Stimulated activated CD8-positive, alpha-beta memory T cell treated with anti-CD3 and anti-CD28 coated beads, Interleukin-7, amount 100 ng/mL, for 24 hours (primary cell): ENCODE measurements around the gene CASP8.
A peak's percentile ranks its signal among the peaks of the same experiment; 100 is the strongest.

Experiments used
- DNase-seq: peaks from one replicate; pipeline ENCODE4 v3.0.0-alpha.2; 2020; ENCODE audit warnings: low read depth

The CASP8 gene

GRCh38 chr2:201242571-201243277 is 17.6 kb upstream of the CASP8 start:
- no peak for DNase-seq

- no peak for DNase-seq
These were observed 15.5 kb upstream of the CASP8 start for GRCh38 chr2:201244829-201245228.

GRCh38 chr2:201246280-201246679 is 14.1 kb upstream of the CASP8 start:
- no peak for DNase-seq

GRCh38 chr2:201248288-201248844 is 12.0 kb upstream of the CASP8 start:
- no peak for DNase-seq

- DNase-seq: no peak
These were observed 10.4 kb upstream of the CASP8 start for GRCh38 chr2:201249889-201250288.

GRCh38 chr2:201250741-201251140 is 9.6 kb upstream of the CASP8 start:
- no peak for DNase-seq

- DNase-seq: no peak
These were observed 6.1 kb upstream of the CASP8 start for GRCh38 chr2:201254081-201254730.

- no peak for DNase-seq
These were observed 4.8 kb upstream of the CASP8 start for GRCh38 chr2:201255408-201256033.

- DNase-seq: no peak
These were observed 4.3 kb upstream of the CASP8 start for GRCh38 chr2:201256082-201256481.

- no peak for DNase-seq
These were observed 2.9 kb upstream of the CASP8 start for GRCh38 chr2:201257381-201257955.

GRCh38 chr2:201257956-201258665 is 2.2 kb upstream of the CASP8 start:
- DNase-seq: peak; percentile 74

- DNase-seq: no peak
These were observed 1.4 kb upstream of the CASP8 start for GRCh38 chr2:201258666-201259615.

GRCh38 chr2:201261471-201261870 is 1.1 kb downstream of the CASP8 start:
- DNase-seq: no peak

GRCh38 chr2:201261906-201262305 is 1.6 kb downstream of the CASP8 start:
- DNase-seq: no peak

- DNase-seq: no peak
These were observed 2.4 kb downstream of the CASP8 start for GRCh38 chr2:201262718-201263117.

GRCh38 chr2:201263779-201264178 is 3.4 kb downstream of the CASP8 start:
- no peak for DNase-seq

- no peak for DNase-seq
These were observed 4.3 kb downstream of the CASP8 start for GRCh38 chr2:201264472-201265173.

- DNase-seq: no peak
These were observed 6.3 kb downstream of the CASP8 start for GRCh38 chr2:201266629-201267028.

- DNase-seq: no peak
These were observed 7.1 kb downstream of the CASP8 start for GRCh38 chr2:201267278-201268030.
